Thymus (tissue), 11 donors: ENCODE measurements around the gene FMN1. TPM values are rescaled to one million over a fixed set of nuclear protein-coding genes. Genes with fewer than 3 reads are reported as not detected.

ENCODE experiments used
- DNase-seq, 9 donors: peaks; one replicate each; pipeline ENCODE4 v3.0.0-alpha.2; 2013; ENCODE audit warnings: low spot score in 9 of 9, low read depth in 6 of 9, missing footprints in 1 of 9
- H3K27ac ChIP-seq, 2 donors: one replicate each; pipeline ENCODE4 v1.5.1; 2013; ENCODE audit warnings: control low read depth in 1 of 2, low read depth in 1 of 2, low read length in 1 of 2, mild to moderate bottlenecking in 1 of 2, moderate library complexity in 1 of 2
- H3K27me3 ChIP-seq, 2 donors: one replicate each; pipeline ENCODE4 v1.5.1; 2013; ENCODE audit warnings: low read length in 1 of 2; ENCODE audit not compliant: control insufficient read depth in 2 of 2, insufficient read depth in 1 of 2
- H3K36me3 ChIP-seq, 2 donors: one replicate each; pipeline ENCODE4 v1.5.1; 2013; ENCODE audit warnings: low read length in 1 of 2, mild to moderate bottlenecking in 1 of 2, moderate library complexity in 1 of 2; ENCODE audit not compliant: control insufficient read depth in 2 of 2, insufficient read depth in 2 of 2
- H3K4me1 ChIP-seq, 2 donors: one replicate each; pipeline ENCODE4 v1.5.1; 2013; ENCODE audit warnings: low read length in 2 of 2; ENCODE audit not compliant: control insufficient read depth in 2 of 2, insufficient read depth in 2 of 2
- H3K4me3 ChIP-seq, 2 donors: one replicate each; pipeline ENCODE4 v1.5.1; 2013; ENCODE audit warnings: low read length in 2 of 2, control low read depth in 1 of 2, mild to moderate bottlenecking in 1 of 2
- H3K9me3 ChIP-seq, 2 donors: one replicate each; pipeline ENCODE4 v1.5.1; 2013; ENCODE audit warnings: low read length in 1 of 2, mild to moderate bottlenecking in 1 of 2; ENCODE audit not compliant: control insufficient read depth in 2 of 2, insufficient read depth in 1 of 2
- WGBS: extraction: QIAGEN DNeasy Blood & Tissue Kit; methylation state at CpG from one replicate; pipeline ENCODE4 v1.1.7; 2013; 5-methylcytosine and 5-hydroxymethylcytosine counted together
- polyA plus RNA-seq: library from polyadenylated mRNA; stranded (reverse); fragments of 200-250 nt; gene quantifications from one replicate; pipeline ENCODE4 v1.2.3, GENCODE V29; 2013
- total RNA-seq: library from RNA; stranded (reverse); fragments of 120-200 nt; gene quantifications from one replicate; pipeline ENCODE4 v1.2.4, GENCODE V29; 2013
- donor health status: healthy.

Gene FMN1
- total and polyA plus RNA-seq, 2 donors = 2.6 to 24.8 TPM

DNA sequence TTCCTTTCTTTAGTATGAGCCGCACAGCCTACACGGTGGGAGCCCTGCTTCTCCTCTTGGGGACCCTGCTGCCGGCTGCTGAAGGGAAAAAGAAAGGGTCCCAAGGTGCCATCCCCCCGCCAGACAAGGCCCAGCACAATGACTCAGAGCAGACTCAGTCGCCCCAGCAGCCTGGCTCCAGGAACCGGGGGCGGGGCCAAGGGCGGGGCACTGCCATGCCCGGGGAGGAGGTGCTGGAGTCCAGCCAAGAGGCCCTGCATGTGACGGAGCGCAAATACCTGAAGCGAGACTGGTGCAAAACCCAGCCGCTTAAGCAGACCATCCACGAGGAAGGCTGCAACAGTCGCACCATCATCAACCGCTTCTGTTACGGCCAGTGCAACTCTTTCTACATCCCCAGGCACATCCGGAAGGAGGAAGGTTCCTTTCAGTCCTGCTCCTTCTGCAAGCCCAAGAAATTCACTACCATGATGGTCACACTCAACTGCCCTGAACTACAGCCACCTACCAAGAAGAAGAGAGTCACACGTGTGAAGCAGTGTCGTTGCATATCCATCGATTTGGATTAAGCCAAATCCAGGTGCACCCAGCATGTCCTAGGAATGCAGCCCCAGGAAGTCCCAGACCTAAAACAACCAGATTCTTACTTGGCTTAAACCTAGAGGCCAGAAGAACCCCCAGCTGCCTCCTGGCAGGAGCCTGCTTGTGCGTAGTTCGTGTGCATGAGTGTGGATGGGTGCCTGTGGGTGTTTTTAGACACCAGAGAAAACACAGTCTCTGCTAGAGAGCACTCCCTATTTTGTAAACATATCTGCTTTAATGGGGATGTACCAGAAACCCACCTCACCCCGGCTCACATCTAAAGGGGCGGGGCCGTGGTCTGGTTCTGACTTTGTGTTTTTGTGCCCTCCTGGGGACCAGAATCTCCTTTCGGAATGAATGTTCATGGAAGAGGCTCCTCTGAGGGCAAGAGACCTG is 463.5 kb downstream of the FMN1 start:
- no peaks in the 10 kb centered on the region for H3K36me3 ChIP-seq
- WGBS = 60% methylated on average over 27 of the region's 27 CpGs
- no peak overlapping the region for H3K27ac ChIP-seq
- no peaks in the 10 kb centered on the region for H3K9me3 ChIP-seq
- no peaks in the 10 kb centered on the region for H3K4me1 ChIP-seq
- peaks cover 0 to 3% of the 10 kb centered on the region in 2 donors for H3K27me3 ChIP-seq
- DNase-seq = no peak
- no peak overlapping the region for H3K4me3 ChIP-seq

DNA sequence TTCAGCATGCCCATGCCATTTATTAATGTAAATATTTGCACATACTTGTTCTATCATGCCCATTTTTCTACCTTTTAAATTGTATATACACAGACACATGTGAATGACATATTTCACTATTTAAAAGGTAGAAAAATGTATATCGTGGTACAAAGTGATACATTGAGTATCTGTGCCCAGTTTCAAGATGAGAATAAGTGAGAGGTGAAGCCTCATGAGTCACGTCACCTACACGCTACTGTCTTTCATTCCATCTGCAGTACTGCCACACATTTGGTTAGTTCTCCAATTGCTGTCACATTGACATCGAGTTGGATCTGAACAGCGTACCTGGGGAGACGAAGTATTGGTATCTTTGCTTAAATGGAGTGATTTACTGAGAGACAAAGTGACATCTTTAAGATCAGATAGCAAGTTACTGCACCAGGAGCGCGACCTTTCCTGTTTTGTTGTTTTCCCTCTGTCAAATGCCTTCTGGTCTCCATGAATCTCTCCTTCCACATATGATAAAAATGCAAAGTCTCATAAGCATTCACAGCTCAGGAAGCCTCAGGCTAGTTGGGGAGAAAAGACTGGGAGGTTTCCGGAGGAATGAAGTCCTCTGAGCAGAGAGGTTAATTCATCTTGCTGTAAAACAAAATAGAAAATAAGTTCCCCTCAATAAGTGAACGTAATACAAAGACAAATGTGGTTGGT is 464.7 kb downstream of the FMN1 start:
- Histone ChIP-seq H3K36me3 (no peaks in the 10 kb centered on the region), H3K4me1 (no peaks in the 10 kb centered on the region), H3K9me3 (no peaks in the 10 kb centered on the region), H3K27me3 (peaks cover 0 to 3% of the 10 kb centered on the region in 2 donors), H3K27ac (no peak overlapping the region), H3K4me3 (no peak overlapping the region)
- 95% methylated on average over 10 of the region's 10 CpGs for WGBS
- no peak for DNase-seq

DNA sequence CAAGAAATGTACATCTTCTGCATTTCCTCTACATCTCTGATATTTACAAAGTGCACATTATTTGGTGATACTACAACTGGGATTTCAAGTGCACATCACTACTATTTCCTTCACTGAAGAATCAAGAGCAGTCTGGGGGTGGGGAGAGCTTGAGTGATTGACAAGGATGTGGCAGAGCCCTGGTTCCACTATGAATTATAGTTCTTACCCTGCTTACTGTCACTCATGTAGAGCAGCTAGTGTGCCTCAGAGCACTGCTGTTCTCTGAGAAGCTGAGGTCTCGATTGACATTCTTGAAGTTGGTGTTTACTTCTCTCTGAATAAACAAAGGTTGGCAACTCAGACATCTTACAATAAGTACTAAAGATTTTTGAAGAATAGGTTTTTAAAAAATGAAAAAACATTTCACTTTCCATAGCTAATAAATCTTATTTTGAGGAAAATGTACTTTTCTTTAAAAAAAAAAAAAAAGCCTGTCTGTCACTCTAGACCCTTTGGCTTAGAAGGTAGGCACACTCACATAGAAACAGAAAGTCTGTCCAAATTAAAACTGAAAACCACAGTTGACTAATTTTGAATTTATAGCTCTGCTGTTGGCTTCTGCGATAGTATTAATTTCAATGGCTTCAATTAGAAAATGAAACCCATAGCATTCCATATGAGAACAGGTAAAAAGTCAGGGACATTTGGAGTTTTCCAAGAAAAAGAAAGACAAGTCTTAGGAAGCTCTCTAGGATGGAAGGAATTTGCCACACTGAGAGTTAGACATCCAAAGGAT is 471.2 kb downstream of the FMN1 start:
- 52% methylated on average over 2 of the region's 2 CpGs for WGBS

DNA sequence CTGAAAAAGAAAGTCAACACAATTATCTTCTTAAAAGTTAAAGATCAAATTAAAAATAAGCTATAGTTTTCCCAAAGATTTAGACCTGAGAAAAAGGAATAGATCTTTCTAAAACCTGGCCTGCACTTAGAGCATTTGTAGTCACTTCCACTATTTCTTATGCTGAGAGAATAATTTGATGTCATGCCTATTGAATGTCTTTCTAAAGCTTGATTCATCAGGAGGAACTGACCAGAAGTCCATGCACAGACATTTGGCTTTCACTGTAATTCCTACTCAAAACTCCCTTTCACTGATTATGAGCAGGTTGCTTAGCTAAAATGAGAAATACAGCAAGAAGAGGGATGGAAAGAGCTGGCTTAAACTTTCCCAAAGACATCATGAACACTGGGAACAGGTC is 472.4 kb downstream of the FMN1 start:
- no peak overlapping the region for H3K27ac ChIP-seq
- no peaks in the 10 kb centered on the region for H3K9me3 ChIP-seq
- H3K4me1 ChIP-seq = peaks cover 3 to 4% of the 10 kb centered on the region in 2 donors
- DNase-seq = no peak
- no peaks in the 10 kb centered on the region for H3K36me3 ChIP-seq
- no peak overlapping the region for H3K4me3 ChIP-seq
- H3K27me3 ChIP-seq = peaks cover 35 to 53% of the 10 kb centered on the region in 2 donors

More for the DNA sequence above, 471.2 kb downstream of the FMN1 start:
- no peaks in the 10 kb centered on the region for H3K9me3 ChIP-seq
- H3K27ac ChIP-seq = no peak overlapping the region
- peaks cover 23 to 42% of the 10 kb centered on the region in 2 donors for H3K27me3 ChIP-seq
- H3K4me3 ChIP-seq = no peak overlapping the region
- no peak for DNase-seq
- no peaks in the 10 kb centered on the region for H3K4me1 ChIP-seq
- no peaks in the 10 kb centered on the region for H3K36me3 ChIP-seq

DNA sequence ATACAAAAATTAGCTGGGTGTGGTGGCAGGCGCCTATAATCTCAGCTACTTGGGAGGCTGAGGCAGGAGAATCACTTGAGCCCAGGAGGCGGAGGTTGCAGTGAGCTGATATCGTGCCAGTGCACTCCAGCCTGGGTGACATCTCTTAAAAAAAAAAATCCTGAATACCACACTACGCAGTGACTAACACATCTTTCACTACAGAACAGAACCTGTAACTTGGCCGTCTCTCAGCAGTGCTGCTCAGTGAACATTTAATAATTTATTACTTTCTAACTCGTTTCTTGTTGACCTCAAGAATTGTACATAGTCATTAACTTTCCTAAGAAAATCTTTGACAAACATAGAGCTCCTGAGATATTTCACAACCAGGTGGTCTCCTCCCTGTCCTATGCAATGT is 472.9 kb downstream of the FMN1 start:
- Histone ChIP-seq H3K4me3 (no peak overlapping the region), H3K9me3 (no peaks in the 10 kb centered on the region), H3K4me1 (peaks cover 3 to 4% of the 10 kb centered on the region in 2 donors), H3K27ac (no peak overlapping the region), H3K36me3 (no peaks in the 10 kb centered on the region), H3K27me3 (peaks cover 39 to 58% of the 10 kb centered on the region in 2 donors)
- WGBS = 90% methylated on average over 6 of the region's 6 CpGs
- no peak for DNase-seq

DNA sequence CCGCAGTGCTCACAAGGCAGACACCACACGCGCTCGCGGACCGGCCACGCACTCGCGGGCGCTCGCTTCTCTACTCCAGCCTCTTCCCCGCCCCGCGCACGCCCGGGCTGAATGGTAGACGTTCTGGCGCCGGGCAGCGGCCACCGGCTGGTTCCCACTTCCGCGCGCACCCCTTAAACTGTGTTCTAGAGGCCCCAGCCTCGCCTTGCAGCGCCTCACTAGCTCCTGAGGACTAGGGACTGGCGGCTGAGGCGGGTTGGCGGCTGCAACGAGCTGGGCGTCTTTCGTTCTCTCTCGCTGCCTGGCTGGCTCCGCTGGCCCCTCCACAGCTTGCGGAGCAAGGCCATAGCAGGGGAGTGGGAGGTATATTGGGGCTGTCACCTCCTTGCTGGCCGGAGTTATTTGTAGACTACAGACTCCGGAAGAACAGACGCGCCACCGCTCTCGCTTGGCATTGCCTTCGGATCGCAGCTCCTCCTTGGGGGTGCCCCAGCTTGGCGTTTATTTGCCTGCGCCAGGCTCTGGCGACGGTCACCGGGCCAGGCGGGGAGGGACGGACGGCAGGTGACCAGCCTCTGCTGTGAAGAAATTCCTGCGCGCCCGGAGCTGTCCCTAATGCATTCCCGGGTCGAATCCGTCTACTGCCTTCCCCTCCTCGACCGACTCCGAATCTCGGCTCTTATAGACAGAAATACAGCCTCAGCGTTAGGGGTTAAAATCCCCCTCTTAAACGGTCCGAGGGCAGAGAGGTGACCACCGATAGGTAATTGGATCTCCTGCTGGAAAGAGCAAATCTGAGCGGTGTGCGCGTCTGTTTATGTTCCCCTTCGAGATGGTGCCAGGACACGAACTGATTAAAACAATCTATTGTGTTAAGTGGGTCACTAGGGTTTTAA is 475.4 kb downstream of the FMN1 start:
- DNase-seq = no peak
- H3K27ac ChIP-seq = no peak overlapping the region
- peaks cover 52 to 80% of the 10 kb centered on the region in 2 donors for H3K27me3 ChIP-seq
- 4% methylated on average over 70 of the region's 70 CpGs for WGBS
- H3K4me3 ChIP-seq = no peak overlapping the region
- H3K9me3 ChIP-seq = no peaks in the 10 kb centered on the region
- peaks cover 3 to 4% of the 10 kb centered on the region in 2 donors for H3K4me1 ChIP-seq
- no peaks in the 10 kb centered on the region for H3K36me3 ChIP-seq

DNA sequence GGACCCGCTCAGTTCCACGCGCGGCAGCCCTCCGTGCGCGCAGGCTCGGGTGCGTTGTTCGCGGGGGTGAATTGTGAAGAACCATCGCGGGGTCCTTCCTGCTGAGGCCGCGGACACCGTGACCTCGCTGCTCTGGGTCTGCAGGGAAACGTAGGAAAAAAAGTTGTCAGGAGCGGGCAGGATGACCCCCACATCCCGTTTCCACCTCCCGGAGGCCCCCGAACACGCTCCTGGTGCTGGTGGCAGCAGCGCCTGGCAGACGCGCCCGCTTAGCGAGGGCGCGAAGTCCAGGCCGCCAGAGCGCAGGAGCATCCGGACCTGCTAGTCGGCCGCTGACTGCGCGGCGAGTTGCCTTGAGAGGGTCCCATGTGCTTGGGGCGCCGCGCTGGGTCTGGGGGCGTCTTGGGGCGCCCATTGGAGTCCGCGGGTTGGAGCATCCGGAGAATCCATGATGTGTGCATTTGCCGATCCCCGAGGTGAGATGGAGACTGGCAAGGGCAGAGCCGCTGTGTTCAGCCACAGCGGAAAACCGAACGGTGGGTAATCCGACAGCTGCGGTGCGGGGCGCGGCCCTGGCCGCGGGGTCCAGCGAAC is 476.2 kb downstream of the FMN1 start:
- Histone ChIP-seq H3K27me3 (peaks cover 52 to 83% of the 10 kb centered on the region in 2 donors), H3K27ac (no peak overlapping the region), H3K36me3 (no peaks in the 10 kb centered on the region), H3K4me1 (peaks cover 3 to 4% of the 10 kb centered on the region in 2 donors), H3K4me3 (no peak overlapping the region), H3K9me3 (no peaks in the 10 kb centered on the region)
- WGBS = 4% methylated on average over 60 of the region's 60 CpGs
- no peak for DNase-seq
